HG02973 (cell line): ENCODE results near the gene CHCHD6.

Experiments used
- ATAC-seq: cut with Tn5 transposase; IDR thresholded peaks from one replicate; pipeline ENCODE4 v1.9.1; 2021; ENCODE audit warnings: moderate library complexity; ENCODE audit not compliant: unreplicated experiment

The CHCHD6 gene

GRCh38 chr3:127000761-127001160, 296.7 kb downstream of the CHCHD6 start:
- ATAC-seq: no peak

- ATAC-seq: no peak
Observed at GRCh38 chr3:127001486-127002194, 297.6 kb downstream of the CHCHD6 start.

DNA sequence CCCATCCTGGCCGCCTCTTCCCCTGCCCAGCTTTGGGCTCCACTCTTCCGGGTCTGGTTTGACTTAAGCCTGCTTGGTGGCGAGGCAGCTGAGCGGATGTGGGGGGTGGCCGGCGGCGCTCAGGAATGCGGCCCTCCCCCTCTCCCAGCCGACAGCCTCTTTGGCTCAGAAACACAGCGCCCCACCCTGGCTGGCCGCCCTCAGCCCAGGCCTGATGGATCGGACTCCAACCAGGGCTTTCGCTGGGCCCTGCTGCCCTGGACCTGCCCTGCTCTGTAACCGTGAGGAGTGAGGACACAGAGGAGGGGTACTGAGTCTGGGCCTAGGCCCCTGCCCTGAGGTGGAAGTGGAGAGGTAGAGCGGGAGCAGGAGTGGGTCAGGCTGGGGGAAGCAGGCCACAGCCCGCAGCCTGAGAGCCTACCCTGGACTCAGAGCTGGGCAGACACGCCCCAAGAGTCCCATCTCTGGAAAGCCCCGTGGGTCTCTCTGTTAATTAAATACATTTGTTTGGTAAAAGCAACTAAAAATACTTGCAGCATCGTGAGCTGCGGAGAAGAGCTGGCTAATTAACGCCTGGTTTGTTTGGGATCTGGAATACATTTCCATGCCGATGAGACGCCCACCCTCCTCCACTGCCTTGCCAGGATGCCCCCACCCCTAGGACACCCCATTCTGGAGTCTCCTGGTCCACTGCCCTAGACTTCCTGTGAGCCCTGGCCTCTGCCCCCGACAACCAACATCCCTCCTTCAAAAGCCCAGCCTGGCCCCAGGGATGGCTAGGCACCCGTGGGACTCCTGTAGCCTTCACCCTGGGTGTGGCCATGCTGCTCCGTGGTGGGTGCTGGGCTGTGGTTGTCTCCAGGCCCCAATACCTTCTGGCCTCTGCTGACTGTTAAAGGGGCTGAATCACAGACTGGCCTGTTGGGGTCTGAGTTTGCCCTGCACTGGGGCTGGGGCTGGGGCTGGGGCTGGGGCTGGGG, 298.4 kb downstream of the CHCHD6 start:
- ATAC-seq: no peak

DNA sequence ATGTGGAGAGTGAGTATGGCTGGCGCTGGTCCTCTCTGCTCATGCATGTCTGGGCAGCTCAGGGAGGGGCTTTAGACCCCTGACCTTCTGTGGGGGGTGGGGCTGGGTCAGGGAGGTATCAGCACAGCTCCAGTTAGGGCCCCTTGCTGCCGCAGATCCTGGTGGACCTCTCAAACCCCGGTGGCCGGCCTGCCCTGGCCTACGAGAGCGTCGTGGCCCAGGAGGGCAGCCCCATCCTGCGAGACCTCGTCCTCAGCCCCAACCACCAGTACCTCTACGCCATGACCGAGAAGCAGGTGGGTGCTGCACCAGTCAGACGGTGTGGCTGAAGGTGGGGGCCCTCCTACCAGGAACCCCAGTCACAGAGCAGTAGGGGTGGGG, 299.1 kb downstream of the CHCHD6 start:
- ATAC-seq: no peak

- no peak for ATAC-seq
Observed at GRCh38 chr3:127003601-127004280, 299.7 kb downstream of the CHCHD6 start.

GRCh38 chr3:127004641-127005397, 300.8 kb downstream of the CHCHD6 start:
- no peak for ATAC-seq

GRCh38 chr3:127005864-127006500, 301.9 kb downstream of the CHCHD6 start:
- ATAC-seq: no peak

- ATAC-seq: no peak
Observed at GRCh38 chr3:127006781-127007436, 302.9 kb downstream of the CHCHD6 start.

GRCh38 chr3:127008236-127008635, 304.2 kb downstream of the CHCHD6 start:
- no peak for ATAC-seq

- no peak for ATAC-seq
Observed at GRCh38 chr3:127009531-127009930, 305.5 kb downstream of the CHCHD6 start.
